ENCODE data around the gene TPRN. TPM values are rescaled to one million over a fixed set of nuclear protein-coding genes. Genes with fewer than 3 reads are reported as not detected.
"Not testable (repeated sequence)": the region's sequence is repeated elsewhere in the genome, so short reads cannot be mapped to it uniquely, and the experiment has no call there.

TPRN gene
- total RNA-seq, 1 donor from 2014 or later = 8.2 TPM

- H3K4me1 Mint-ChIP-seq (ENCODE audit: unreplicated experiment) = peaks cover 27% of the 10 kb centered on the region
- no peak for DNase-seq (ENCODE audit: low spot score)
Observed at GRCh38 chr9:137244486-137245449, 44.2 kb upstream of the TPRN start.

GRCh38 chr9:137243626-137244485 lies 43.3 kb upstream of the TPRN start:
- peaks cover 16% of the 10 kb centered on the region for H3K27me3 Mint-ChIP-seq (ENCODE audit: unreplicated experiment)
- no peaks in the 10 kb centered on the region for H3K9me3 Mint-ChIP-seq (ENCODE audit: unreplicated experiment)
- H3K4me3 Mint-ChIP-seq (ENCODE audit: unreplicated experiment) = no peak overlapping the region
- H3K27ac Mint-ChIP-seq (ENCODE audit: unreplicated experiment) = no peak overlapping the region
- DNase-seq (ENCODE audit: low spot score) = no peak
- peaks cover 11% of the 10 kb centered on the region for H3K36me3 Mint-ChIP-seq (ENCODE audit: low read depth, unreplicated experiment)
- peaks cover 27% of the 10 kb centered on the region for H3K4me1 Mint-ChIP-seq (ENCODE audit: unreplicated experiment)
- no peak for TF ChIP-seq CTCF (IDR thresholded peaks at IDR 0.05; ENCODE audit: unreplicated experiment)

More at GRCh38 chr9:137244486-137245449, 44.2 kb upstream of the TPRN start:
- Mint-ChIP-seq H3K36me3 (ENCODE audit: low read depth, unreplicated experiment) (peaks cover 8% of the 10 kb centered on the region), H3K9me3 (ENCODE audit: unreplicated experiment) (no peaks in the 10 kb centered on the region), H3K4me3 (ENCODE audit: unreplicated experiment) (no peak overlapping the region), H3K27me3 (ENCODE audit: unreplicated experiment) (peaks cover 14% of the 10 kb centered on the region), H3K27ac (ENCODE audit: unreplicated experiment) (no peak overlapping the region)
- TF ChIP-seq CTCF (IDR thresholded peaks at IDR 0.05; ENCODE audit: unreplicated experiment) = no peak

- H3K27ac Mint-ChIP-seq (ENCODE audit: unreplicated experiment); DNase-seq (ENCODE audit: low spot score); H3K9me3 Mint-ChIP-seq (ENCODE audit: unreplicated experiment); H3K4me3 Mint-ChIP-seq (ENCODE audit: unreplicated experiment): not testable (repeated sequence)
- H3K36me3 Mint-ChIP-seq (ENCODE audit: low read depth, unreplicated experiment) = peaks cover 11% of the 10 kb centered on the region
- peaks cover 16% of the 10 kb centered on the region for H3K27me3 Mint-ChIP-seq (ENCODE audit: unreplicated experiment)
- H3K4me1 Mint-ChIP-seq (ENCODE audit: unreplicated experiment) = peaks cover 27% of the 10 kb centered on the region
Observed at GRCh38 chr9:137243266-137243625, 42.7 kb upstream of the TPRN start.

- TF ChIP-seq CTCF (IDR thresholded peaks at IDR 0.05; ENCODE audit: unreplicated experiment) = no peak
- peaks cover 18% of the 10 kb centered on the region for H3K27me3 Mint-ChIP-seq (ENCODE audit: unreplicated experiment)
- no peaks in the 10 kb centered on the region for H3K9me3 Mint-ChIP-seq (ENCODE audit: unreplicated experiment)
- peaks cover 11% of the 10 kb centered on the region for H3K36me3 Mint-ChIP-seq (ENCODE audit: low read depth, unreplicated experiment)
- peak overlapping the region; percentile 92 for H3K4me3 Mint-ChIP-seq (ENCODE audit: unreplicated experiment)
- peak overlapping the region; percentile 13 for H3K27ac Mint-ChIP-seq (ENCODE audit: unreplicated experiment)
- H3K4me1 Mint-ChIP-seq (ENCODE audit: unreplicated experiment) = peaks cover 27% of the 10 kb centered on the region
- DNase-seq (ENCODE audit: low spot score) = no peak
Observed at GRCh38 chr9:137242269-137243203, 42.0 kb upstream of the TPRN start.

Measured in endothelial cell (in vitro differentiated cells).